ENCODE data around the gene SLC9C2.

- TF ChIP-seq EZH2 (optimal IDR thresholded peaks at IDR 0.05; ENCODE audit: low read depth, low read length): no peak
- TF ChIP-seq EZH2phosphoT487 (IDR thresholded peaks at IDR 0.05; ENCODE audit: low read length): no peak
These were observed 125.4 kb downstream of the SLC9C2 start, which contains the start of gene PRDX6 for GRCh38 chr1:173477286-173478093.

Measured in MM.1S (cell line).